GM04504 (cell line): ENCODE results near the gene SRPX.

ENCODE experiments used
- DNase-seq: peaks from one replicate; pipeline ENCODE4 v3.0.0-alpha.2; 2012; ENCODE audit warnings: low read depth

SRPX gene

DNA sequence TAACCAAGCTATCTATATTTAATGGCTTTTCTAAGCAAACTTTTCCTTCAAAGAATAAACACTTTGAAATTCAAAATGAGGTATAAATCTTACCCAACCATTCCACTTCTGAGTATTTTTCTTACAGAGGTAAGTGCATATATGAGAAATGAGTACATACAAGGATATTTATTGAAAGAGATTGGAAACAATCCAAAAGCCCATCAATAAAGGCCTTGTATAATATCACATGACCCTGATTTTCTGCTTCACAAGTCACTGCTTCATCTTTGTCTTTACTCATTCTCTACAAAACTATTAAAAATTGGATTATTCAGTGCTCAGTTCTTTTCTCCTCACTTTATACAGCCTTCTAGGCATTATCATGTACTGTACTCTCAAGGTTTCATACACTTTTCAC lies 91.3 kb downstream of the SRPX start:
- DNase-seq = no peak

DNA sequence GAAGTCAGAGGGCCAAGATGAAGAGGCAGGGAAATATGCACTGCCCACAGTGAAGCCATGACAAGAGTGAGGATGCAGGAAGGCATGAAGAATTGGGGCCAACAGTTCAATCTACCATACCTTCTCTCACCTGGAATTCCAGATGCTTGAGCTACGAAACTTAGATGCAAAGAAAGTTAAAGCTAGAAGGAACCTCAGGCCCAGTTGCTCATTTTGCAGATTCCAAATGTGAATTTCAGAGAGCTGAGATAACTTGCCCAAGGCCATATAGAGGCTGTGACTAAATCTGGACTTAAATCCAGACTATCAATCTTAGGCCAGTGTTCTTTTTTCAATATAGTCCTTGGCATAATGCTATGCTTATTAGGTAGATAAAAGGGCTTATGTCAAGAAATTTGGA lies 92.7 kb downstream of the SRPX start:
- DNase-seq = no peak

DNA sequence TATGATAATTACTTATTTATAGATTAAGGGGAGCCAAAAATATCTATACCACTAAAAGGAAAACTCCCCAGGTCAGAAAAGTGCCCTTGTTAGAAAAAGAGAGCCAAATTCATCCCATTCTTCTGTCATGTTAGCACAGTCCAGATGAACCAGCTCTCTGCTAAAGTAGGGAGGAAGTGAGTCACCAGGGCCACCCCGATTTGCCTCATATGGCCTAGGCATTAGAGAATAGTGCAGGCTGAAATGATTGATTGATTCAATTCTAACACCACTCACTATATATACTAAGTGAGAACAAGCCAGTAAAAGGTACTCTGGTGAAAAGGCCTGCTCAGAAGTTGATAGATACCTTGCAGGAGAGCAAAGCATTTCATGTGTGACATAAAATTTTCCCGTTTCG lies 94.5 kb downstream of the SRPX start:
- no peak for DNase-seq

DNA sequence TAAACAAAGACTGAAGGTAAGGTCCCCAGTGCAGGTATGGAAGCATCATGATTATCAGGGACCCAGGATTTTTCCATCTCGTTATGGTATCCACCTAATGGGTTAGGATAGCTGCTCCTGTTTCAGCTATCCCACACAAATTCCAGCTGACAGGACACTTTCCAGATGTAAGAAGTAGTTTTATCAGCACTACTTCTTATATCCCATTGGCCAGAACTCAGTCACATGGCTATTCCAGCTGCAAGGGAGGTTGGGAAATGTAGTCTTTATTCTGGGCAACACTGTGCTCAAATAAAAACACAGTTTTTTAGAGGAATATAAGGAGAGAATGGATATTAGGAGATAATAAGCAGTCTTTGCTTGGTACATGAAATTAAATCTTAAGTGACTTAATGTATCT lies 96.7 kb downstream of the SRPX start:
- no peak for DNase-seq

DNA sequence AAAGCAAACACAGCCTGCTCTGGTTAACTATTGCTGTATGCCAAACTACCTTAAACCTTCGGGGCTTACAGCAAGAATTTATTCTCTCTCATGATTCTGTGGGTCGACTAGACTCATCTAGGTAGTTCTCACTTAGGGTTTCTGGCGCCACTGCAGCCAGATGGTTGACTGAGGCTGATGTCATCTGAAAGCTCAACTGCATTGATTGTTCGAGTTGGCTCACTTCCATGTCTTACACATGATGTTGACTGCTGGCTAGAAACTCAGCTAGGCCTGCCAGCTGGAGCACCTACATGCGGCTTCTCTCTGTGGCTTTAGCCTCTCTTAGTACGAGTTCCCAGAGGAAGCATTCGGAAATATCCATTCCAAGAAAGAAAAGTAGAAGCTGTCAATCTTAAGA lies 103.2 kb downstream of the SRPX start:
- no peak for DNase-seq

DNA sequence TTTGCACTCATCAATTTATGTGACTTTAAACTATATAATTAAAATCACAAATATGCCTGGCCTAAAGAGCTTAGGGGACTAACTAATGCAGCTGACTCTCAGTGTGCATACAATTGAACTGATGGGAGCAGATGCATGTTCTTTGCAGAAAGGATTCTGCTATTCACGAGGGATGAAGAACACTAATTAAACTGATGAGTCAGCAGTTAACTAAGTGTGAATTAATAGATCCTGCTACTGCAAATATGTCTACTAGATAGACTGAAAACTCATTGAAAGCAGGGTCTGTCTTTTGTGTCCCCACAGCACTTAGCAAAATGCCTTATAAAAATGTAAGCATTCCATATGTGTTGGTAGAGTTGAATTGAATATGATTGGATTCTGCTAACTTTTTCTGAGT lies 104.0 kb downstream of the SRPX start:
- no peak for DNase-seq

DNA sequence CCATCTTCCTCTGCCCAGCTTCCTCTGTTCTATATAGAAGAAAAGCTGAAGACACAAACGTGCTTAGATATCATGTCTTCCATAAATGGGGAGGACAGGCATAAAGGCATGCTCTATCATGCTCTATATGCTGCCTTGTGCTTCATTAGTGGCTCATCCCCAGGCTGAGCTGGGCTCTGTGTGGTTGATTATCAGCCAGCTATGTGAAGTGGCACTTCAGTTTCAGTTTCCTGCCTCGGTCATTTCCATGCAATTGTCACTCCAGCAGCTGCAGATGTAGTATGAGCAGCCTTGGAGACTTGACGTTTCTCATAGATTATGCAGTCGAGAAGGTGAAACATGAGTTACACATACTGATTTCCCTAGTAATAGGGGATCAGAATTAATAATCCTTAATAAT lies 108.1 kb downstream of the SRPX start:
- DNase-seq = no peak

DNA sequence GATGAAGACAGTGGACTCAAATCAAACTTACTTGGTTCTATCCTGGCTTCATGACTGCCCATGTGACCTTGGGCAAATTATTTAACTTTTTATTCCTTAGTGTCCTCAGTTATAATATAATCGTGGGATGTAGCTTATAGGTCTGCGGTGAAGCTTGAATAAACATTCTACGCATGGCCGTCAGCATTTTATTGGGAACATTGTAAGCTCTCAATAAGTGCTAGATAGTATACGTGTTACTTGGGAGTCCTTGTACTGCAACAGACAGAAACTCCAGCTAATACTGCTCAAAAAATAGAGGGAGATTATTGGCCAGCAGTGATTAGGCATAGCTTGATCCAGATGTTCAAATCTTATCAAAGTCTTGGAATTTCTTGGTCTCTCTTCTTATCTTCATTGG lies 109.5 kb downstream of the SRPX start:
- no peak for DNase-seq

DNA sequence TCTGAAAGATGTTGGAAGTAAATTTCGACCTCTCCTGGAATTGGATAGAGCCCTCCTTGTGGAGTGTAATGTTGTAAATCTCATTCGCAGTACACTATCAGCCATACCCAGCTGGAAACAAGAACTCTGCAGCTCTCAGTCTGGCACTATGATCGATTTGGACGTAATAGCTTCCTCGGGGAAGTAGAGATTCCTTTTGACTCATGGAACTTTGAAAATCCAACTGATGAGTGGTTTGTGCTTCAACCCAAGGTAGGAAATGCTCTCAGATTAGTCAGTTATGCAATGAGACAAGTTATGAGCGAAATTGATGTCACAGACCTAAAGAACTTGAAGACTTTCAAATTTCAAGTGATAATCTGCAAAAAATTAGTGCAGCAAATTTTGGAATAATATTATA lies 110.4 kb downstream of the SRPX start:
- no peak for DNase-seq

DNA sequence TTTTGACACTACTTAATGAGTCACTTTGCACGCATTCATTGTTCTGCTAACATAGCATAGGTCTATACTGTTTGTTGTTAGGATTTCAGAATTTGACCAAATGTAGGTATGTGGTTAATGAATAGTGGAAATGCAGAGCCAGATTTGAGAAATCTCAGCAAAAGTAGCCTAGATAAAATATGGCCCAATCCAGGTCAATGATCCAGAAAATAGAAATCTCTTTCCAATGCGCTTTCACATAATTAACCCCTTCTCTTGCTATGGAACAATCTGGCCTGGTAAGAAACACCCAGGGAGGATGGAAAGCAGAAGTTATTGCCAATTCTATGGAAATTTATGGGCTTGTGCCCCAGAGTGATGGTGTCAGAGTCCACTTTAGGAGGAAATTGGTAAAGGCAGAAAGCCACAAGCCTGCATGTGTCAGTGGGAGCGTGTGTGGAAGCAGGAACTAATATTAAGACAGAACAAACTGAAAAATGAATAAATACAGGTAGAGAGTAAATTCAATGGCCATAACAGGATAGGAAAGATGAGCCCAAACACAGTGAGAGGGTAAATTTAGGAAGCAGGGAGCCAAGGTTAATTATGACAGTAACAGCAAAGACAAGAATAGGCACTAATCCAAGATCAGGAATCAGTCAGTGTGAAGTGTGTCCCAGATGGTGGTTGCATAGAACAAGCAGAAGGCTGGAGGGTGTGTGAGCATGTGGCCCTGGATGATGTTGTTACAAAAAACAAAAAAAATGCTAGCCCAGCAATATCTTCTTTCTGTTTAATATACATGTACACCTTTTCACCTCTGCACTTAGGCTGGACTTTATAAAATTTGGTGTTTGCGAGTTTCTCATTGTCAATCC lies 111.4 kb downstream of the SRPX start:
- DNase-seq = no peak

DNA sequence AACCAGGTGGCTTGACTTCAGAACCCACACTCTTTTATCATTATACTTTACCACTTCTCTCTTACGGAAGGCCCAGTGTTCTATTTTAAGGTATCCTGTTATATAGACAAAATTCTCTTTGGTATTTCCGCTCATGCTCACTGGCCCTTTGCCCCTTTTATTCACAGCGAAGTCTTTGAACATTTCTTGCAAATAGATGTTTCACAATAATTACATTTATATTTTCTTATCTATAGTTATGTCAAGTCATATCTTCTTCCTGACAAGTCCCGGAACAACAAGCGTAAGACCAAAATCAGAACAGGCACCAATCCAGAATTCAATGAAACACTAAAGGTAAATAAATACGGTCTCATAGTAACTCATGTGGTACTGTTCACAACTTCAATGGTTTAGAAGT lies 112.3 kb downstream of the SRPX start:
- DNase-seq = no peak

DNA sequence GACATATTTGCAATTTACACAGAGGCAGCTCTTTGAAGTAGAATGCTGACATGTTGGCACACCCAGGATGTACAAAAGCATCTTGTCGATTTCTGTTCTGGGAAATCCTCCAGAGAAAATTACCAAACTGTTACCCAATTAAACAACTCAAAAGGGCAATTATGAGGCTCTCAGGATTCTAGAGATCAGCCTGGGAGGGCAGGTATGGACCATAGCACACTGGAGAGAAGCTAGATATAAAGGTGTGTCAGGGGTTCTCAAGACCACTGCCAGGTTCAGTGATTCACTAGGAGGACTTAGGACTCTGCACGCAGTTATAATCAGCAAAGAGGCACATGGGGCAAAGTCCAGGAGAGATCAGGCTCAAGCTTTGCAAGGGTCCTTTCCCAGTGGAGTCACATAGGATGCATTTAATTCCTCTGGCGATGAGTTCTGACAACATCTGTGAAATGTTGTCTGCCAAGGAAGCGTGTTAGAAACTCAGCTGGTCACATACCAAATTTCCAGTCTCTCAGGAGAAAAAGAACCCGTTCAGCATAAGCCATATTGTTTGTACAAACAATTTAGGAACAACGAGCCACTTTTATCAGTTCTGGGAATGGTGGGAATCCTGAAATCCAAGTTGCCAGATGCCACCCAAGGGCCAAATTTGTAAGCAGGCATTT lies 113.5 kb downstream of the SRPX start:
- DNase-seq = no peak

DNA sequence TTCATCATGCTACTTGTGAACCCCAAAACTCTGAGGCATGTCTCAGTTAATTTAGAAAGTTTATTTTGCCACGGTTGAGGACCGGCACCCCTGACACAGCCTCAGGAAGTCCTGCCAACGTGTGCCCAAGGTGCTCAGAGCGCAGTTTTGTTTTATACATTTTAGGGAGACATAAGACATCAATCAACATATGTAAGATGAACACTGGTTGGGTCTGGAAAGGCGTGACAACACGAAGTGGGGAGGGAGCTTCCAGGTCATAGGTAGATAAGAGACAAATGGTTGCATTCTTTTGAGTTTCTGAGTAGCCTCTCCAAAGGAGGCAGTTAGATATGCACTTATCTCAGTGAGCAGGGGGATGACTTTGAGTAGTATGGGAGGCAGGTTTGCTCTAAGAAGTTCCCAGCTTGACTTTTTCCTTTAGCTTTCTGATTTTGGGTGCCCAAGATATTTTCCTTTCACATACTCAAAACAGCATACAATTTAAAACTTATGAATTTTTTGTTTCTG lies 115.4 kb downstream of the SRPX start:
- DNase-seq = no peak

DNA sequence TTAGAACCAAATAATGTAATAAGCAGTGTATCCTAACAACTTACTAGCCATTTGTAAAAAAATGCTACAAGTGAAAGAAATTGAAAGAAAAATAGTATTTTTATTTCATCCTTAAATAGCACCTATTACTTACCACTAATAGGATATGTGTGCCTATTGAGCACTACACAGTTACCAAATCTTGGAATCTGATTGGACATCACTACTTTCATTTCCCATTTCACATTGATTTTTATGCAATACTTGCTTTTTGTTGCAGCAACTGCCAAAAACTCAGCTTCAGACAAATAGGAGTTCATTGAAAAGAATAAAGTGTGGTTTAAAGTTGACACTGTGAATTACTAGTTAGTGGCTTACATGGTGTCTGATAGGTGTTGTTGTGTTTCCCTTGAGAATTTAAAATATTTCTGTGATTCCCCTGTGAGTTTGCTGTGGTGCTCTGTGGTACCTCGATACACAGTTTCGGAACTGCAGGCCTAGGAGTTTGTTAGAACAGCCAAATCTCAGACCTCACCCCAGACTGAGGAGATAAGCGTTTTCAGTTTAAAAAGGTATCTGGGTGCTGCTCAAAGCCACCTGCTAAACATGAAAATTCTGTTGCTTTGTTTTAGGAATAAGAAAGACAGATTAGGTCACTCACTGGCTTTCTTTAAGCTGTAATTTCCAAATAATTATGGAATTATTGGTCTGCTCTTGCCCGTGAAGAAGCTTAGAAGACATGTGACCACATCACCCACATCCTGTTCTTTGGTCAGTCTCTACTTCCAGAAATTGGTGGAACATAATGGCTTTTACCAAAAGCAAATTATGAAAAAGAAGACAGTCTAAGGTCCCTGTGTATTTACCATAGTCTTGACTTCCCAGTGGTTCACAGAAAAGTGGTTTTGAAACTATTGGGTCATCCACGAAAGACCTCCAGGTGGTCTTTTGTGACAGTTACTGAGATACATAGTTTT lies 116.5 kb downstream of the SRPX start:
- DNase-seq = no peak

DNA sequence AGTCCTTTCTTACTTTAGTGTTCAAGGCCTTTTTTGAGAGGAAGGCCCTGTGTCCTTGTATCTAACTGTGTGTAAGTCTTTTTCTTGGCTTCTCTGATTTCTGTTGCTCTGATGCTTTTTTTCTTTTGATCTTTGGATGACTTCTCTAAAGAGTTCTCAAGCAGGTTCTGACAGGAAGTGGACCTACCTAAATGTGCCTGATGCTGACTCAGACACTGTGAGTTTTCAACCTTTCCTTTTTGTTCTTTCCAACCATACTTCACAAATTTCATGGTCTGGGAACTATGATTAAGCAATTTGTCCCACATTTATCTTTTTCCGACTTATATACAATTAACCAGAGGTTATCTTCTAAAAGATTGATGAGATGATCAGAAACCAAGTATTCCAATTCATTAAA lies 117.8 kb downstream of the SRPX start:
- no peak for DNase-seq

DNA sequence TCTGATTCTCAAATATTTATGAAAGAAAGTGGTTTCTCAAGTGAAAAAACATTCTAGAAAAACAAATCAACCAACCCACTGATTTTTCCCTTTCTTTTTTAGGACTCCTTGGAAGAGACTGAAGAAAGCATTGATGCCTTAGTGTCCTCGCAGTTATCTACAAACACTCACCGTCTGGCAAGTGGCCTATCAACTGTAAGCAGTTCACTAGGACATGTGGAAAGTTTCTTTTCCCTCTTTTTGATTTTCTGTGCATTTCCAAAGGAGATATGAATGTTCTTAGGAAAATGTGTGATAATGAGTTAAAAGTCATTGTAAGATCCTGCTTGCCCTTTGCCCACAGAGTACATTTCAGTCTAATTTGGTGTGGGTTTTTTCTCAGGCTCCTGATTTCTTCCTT lies 118.4 kb downstream of the SRPX start:
- no peak for DNase-seq

DNA sequence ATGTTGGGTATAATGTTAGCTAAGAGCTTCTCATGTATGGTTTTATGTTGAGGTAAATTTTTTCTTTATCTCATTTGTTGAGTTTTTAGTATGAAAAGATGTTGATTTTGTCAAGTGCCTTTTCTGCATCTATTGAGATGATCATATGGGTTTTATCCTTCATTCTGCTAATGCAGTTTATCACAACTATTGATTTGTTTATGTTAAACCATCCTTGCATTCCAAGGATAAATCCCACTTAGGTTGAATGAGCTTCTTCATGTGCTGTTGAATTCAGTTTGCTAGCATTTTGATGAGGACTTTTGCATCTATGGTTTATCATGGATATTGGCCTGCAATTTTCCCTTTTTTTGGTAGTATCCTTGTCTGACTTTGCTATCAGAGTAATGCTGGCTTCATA lies 121.0 kb downstream of the SRPX start:
- no peak for DNase-seq
